Stimulated activated CD8-positive, alpha-beta memory T cell treated with anti-CD3 and anti-CD28 coated beads, Interleukin-2, amount 100 ng/mL, for 1 hour (primary cell): ENCODE measurements around the gene ELAPOR1.
A peak's percentile ranks its signal among the peaks of the same experiment; 100 is the strongest.

Source experiments
- DNase-seq, 2 donors: peaks; one replicate each; pipeline ENCODE4 v3.0.0-alpha.2; 2020; ENCODE audit warnings: low read depth in 2 of 2

The ELAPOR1 gene

GRCh38 chr1:109113590-109114341, at the start of gene ELAPOR1:
Gene ELAPOR1 (plus strand): TSS chr1:109114115. CDS start chr1:109114184, 69 bp downstream.
- peak; percentile 60 to 76 for DNase-seq

GRCh38 chr1:109065137-109065536, 48.8 kb upstream of the ELAPOR1 start:
- no peak for DNase-seq

GRCh38 chr1:109067883-109068282, 46.0 kb upstream of the ELAPOR1 start:
- DNase-seq: no peak

- DNase-seq: no peak
These were observed 44.6 kb upstream of the ELAPOR1 start for GRCh38 chr1:109069294-109069693.

GRCh38 chr1:109075531-109076490, 38.1 kb upstream of the ELAPOR1 start, which contains the start of gene TAF13:
Gene TAF13 (minus strand): TSS chr1:109076003. CDS start chr1:109075947, 56 bp downstream.
- DNase-seq: peak; percentile 75 to 77

GRCh38 chr1:109078317-109078716, 35.6 kb upstream of the ELAPOR1 start:
- no peak for DNase-seq

- no peak for DNase-seq
These were observed 34.7 kb upstream of the ELAPOR1 start for GRCh38 chr1:109079240-109079622.

GRCh38 chr1:109080441-109081082, 33.4 kb upstream of the ELAPOR1 start:
- DNase-seq: no peak

GRCh38 chr1:109083501-109083900, 30.4 kb upstream of the ELAPOR1 start:
- DNase-seq: no peak

GRCh38 chr1:109083923-109084322, 30.0 kb upstream of the ELAPOR1 start:
- DNase-seq: no peak

GRCh38 chr1:109084563-109085517, 29.1 kb upstream of the ELAPOR1 start:
- DNase-seq: no peak

- no peak for DNase-seq
These were observed 24.5 kb upstream of the ELAPOR1 start for GRCh38 chr1:109089242-109090015.

GRCh38 chr1:109090196-109091077, 23.5 kb upstream of the ELAPOR1 start, which contains the start of gene TMEM167B:
Gene TMEM167B (plus strand): TSS chr1:109090764. CDS start chr1:109090873, 109 bp downstream.
- peak; percentile 65 to 75 for DNase-seq

GRCh38 chr1:109091078-109091838, 22.7 kb upstream of the ELAPOR1 start:
- DNase-seq: no peak

- no peak for DNase-seq
These were observed 22.1 kb upstream of the ELAPOR1 start for GRCh38 chr1:109091839-109092193.

- no peak for DNase-seq
These were observed 19.5 kb upstream of the ELAPOR1 start for GRCh38 chr1:109094377-109094803.

- DNase-seq: no peak
These were observed 19.0 kb upstream of the ELAPOR1 start for GRCh38 chr1:109094871-109095270.

- no peak for DNase-seq
These were observed 18.3 kb upstream of the ELAPOR1 start for GRCh38 chr1:109095631-109096030.
